AG04450 (cell line): Measurements from ENCODE around the gene DPH2. TPM values are rescaled to one million over a fixed set of nuclear protein-coding genes. Genes with fewer than 3 reads are reported as not detected.

ENCODE experiments used
- CTCF ChIA-PET: fragments of 300-600, 350-600 bp; formaldehyde crosslinking; extraction: SDS; loops from one replicate; lab custom pipeline; 2022; ENCODE audit warnings: antibody characterized with exemption, inconsistent platforms; lab: Charles Lee
- POLR2A ChIA-PET: fragments of 350-600 bp; formaldehyde crosslinking; extraction: SDS; loops from one replicate; lab custom pipeline; 2021; ENCODE audit warnings: antibody characterized with exemption, inconsistent platforms; lab: Yijun Ruan, JAX
- DNase-seq: peaks from one replicate; pipeline ENCODE4 v3.0.0-alpha.2; 2011; ENCODE audit warnings: low read depth, low spot score
- H3K27ac ChIP-seq: one replicate; pipeline ENCODE4 v1.5.1; 2012; ENCODE audit warnings: low read depth, low read length, control low read depth
- H3K27me3 ChIP-seq: one replicate; pipeline ENCODE4 v1.6.0; 2012; ENCODE audit warnings: low read length; ENCODE audit not compliant: control insufficient read depth, insufficient read depth
- H3K4me3 ChIP-seq: 2 replicates; pipeline ENCODE4 v1.5.1; 2011; ENCODE audit warnings: mild to moderate bottlenecking, low read depth, low read length, control low read depth
- H3K9me3 ChIP-seq: 2 replicates; pipeline ENCODE4 v1.5.1; 2012; ENCODE audit warnings: low read length; ENCODE audit not compliant: control insufficient read depth, insufficient read depth
- CTCF ChIP-seq: IDR thresholded peaks from 2 replicates; pipeline ENCODE4 v1.5.1; 2011; ENCODE audit warnings: low read depth, low read length, control low read depth, inconsistent platforms
- polyA plus RNA-seq: library from polyadenylated mRNA; depleted of rRNA; stranded (reverse); fragments of >200 nt; gene quantifications from 2 replicates; pipeline ENCODE4 v1.2.3, GENCODE V29; 2011

DPH2 gene
- polyA plus RNA-seq, 1 experiment = 17.9 TPM

- no peaks in the 10 kb centered on the region for H3K27me3 ChIP-seq
- no peak for TF ChIP-seq CTCF
- H3K27ac ChIP-seq = peak overlapping the region; percentile 57
- ChIA-PET CTCF (no interaction called here), POLR2A (interaction anchor here (0.7 to 1.2 kb wide), 2 partner anchors 9 to 56 kb away, joined by 3 to 5 read pairs; no protein-coding TSS in a partner anchor)
- H3K9me3 ChIP-seq = no peaks in the 10 kb centered on the region; the same call in 1 of the 2 replicates
- H3K4me3 ChIP-seq = peak overlapping the region; percentile 73
- DNase-seq = no peak
Observed at GRCh38 chr1:43980255-43981134, 10.7 kb downstream of the DPH2 start.

- Histone ChIP-seq H3K27me3 (no peaks in the 10 kb centered on the region), H3K4me3 (peak overlapping the region; percentile 73; the same call in 1 of the 2 replicates), H3K27ac (no peak overlapping the region), H3K9me3 (no peaks in the 10 kb centered on the region; the same call in 1 of the 2 replicates)
- no peak for DNase-seq
- TF ChIP-seq CTCF = no peak
- ChIA-PET CTCF (no interaction called here), POLR2A (no interaction called here)
Observed at GRCh38 chr1:43981135-43981491, 11.3 kb downstream of the DPH2 start.

GRCh38 chr1:43981636-43982035 lies 11.8 kb downstream of the DPH2 start:
- POLR2A ChIA-PET = no interaction called here
- H3K27me3 ChIP-seq = no peaks in the 10 kb centered on the region
- H3K9me3 ChIP-seq = no peaks in the 10 kb centered on the region; the same call in 1 of the 2 replicates
- H3K4me3 ChIP-seq = no peak overlapping the region
- CTCF ChIA-PET = no interaction called here
- DNase-seq = no peak
- no peak overlapping the region for H3K27ac ChIP-seq
- no peak for TF ChIP-seq CTCF

GRCh38 chr1:43982241-43982640 lies 12.4 kb downstream of the DPH2 start:
- TF ChIP-seq CTCF = no peak
- H3K9me3 ChIP-seq = no peaks in the 10 kb centered on the region; the same call in 1 of the 2 replicates
- no peaks in the 10 kb centered on the region for H3K27me3 ChIP-seq
- H3K4me3 ChIP-seq = no peak overlapping the region
- POLR2A ChIA-PET = no interaction called here
- no peak overlapping the region for H3K27ac ChIP-seq
- DNase-seq = no peak
- CTCF ChIA-PET = no interaction called here

- H3K4me3 ChIP-seq = no peak overlapping the region
- no peaks in the 10 kb centered on the region for H3K27me3 ChIP-seq
- ChIA-PET CTCF (no interaction called here), POLR2A (no interaction called here)
- no peak for TF ChIP-seq CTCF
- H3K9me3 ChIP-seq = no peaks in the 10 kb centered on the region; the same call in 1 of the 2 replicates
- DNase-seq = no peak
- H3K27ac ChIP-seq = no peak overlapping the region
Observed at GRCh38 chr1:43982808-43983207, 13.0 kb downstream of the DPH2 start.
